DMS 273 treated with DMSO at 0.1 percent for 48 hours (cell line): ENCODE measurements around the gene TTI1.
"Not testable (repeated sequence)": the region's sequence is repeated elsewhere in the genome, so short reads cannot be mapped to it uniquely, and the experiment has no call there.

Experiments used
- DNase-seq: peaks from one replicate; lab custom pipeline; 2025; lab: John Stamatoyannopoulos, UW

TTI1 gene

GRCh38 chr20:38009416-38009815, 23.8 kb downstream of the TTI1 start:
- DNase-seq, result not testable (repeated sequence)

- DNase-seq, result no peak
These were observed 24.9 kb downstream of the TTI1 start for GRCh38 chr20:38008233-38008944.

GRCh38 chr20:38007526-38007925, 25.7 kb downstream of the TTI1 start:
- DNase-seq, result peak; percentile 70

- no peak for DNase-seq
These were observed 27.4 kb downstream of the TTI1 start for GRCh38 chr20:38005903-38006302.

GRCh38 chr20:38004416-38004815, 28.8 kb downstream of the TTI1 start:
- DNase-seq, result no peak

GRCh38 chr20:38002422-38002821, 30.8 kb downstream of the TTI1 start:
- no peak for DNase-seq

- no peak for DNase-seq
These were observed 31.3 kb downstream of the TTI1 start for GRCh38 chr20:38001981-38002380.

- DNase-seq, result no peak
These were observed 31.9 kb downstream of the TTI1 start for GRCh38 chr20:38001173-38001875.

- no peak for DNase-seq
These were observed 33.0 kb downstream of the TTI1 start for GRCh38 chr20:38000293-38000692.

GRCh38 chr20:37999526-38000263, 33.6 kb downstream of the TTI1 start:
- DNase-seq, result no peak

- no peak for DNase-seq
These were observed 35.7 kb downstream of the TTI1 start for GRCh38 chr20:37997516-37997915.

GRCh38 chr20:37995856-37996605, 37.2 kb downstream of the TTI1 start:
- DNase-seq, result no peak

- no peak for DNase-seq
These were observed 38.7 kb downstream of the TTI1 start for GRCh38 chr20:37994512-37994911.

- no peak for DNase-seq
These were observed 40.4 kb downstream of the TTI1 start for GRCh38 chr20:37992802-37993409.

GRCh38 chr20:37991908-37992307, 41.3 kb downstream of the TTI1 start:
- no peak for DNase-seq

GRCh38 chr20:37991157-37991866, 41.9 kb downstream of the TTI1 start:
- no peak for DNase-seq

GRCh38 chr20:37990571-37991151, 42.6 kb downstream of the TTI1 start:
- peak; percentile 30 for DNase-seq

GRCh38 chr20:37989601-37990295, 43.5 kb downstream of the TTI1 start:
- no peak for DNase-seq

- no peak for DNase-seq
These were observed 44.8 kb downstream of the TTI1 start for GRCh38 chr20:37988306-37988954.
